ENCODE results near the gene BRICD5. TPM values are rescaled to one million over a fixed set of nuclear protein-coding genes. Genes with fewer than 3 reads are reported as not detected.

The BRICD5 gene
- total RNA-seq, 1 donor from 2014 or later = 5.2 TPM

DNA sequence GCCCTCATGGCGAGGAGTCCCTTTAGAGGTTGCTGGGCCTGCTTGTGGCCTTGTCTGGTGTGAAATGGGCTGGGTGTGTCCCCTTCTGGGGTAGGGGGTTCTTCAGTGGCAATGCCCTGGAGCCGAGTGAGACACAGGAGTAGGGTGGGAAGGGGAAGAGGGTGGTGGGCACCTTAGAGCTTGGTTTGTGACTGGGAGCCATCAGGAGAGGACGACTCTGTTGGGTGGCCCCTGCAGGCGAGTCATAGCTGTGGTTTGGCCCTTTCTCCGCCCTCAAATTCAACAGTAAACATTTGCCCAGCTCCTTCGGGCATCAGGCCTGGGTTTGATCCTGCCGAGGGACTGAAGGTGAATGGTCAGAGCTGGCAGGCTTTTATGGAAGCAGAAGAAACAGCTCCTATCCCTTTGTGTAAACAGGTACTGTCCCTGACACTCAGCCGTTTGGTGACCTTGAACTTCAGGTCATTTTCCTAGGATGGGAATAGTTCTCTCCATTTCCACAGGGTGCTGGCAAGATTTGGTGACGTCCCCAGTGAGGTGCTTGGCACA is 15.7 kb upstream of the BRICD5 start:
- peak overlapping the region; percentile 70 for H3K4me3 Mint-ChIP-seq
- H3K79me2 ChIP-seq (ENCODE audit: low read depth) = peaks cover 41% of the 10 kb centered on the region
- no peaks in the 10 kb centered on the region for H3K36me3 ChIP-seq
- no peaks in the 10 kb centered on the region for H3K27me3 ChIP-seq
- H3K9me3 ChIP-seq (ENCODE audit: low read depth) = no peaks in the 10 kb centered on the region
- H3K9me3 Mint-ChIP-seq = no peaks in the 10 kb centered on the region
- peaks cover 3% of the 10 kb centered on the region for H3F3A ChIP-seq (ENCODE audit: low read depth)
- H3K27ac Mint-ChIP-seq = peak overlapping the region; percentile 76
- no peak overlapping the region for H3K4me3 ChIP-seq
- H3K27me3 Mint-ChIP-seq (ENCODE audit: insufficient read depth, low read depth) = peaks cover 2% of the 10 kb centered on the region
- DNase-seq (ENCODE audit: low spot score) = no peak
- H2AFZ ChIP-seq (replicated peaks) = no peak overlapping the region
- no peak overlapping the region for H3K27ac ChIP-seq
- H3K9ac ChIP-seq = no peak overlapping the region
- TF ChIP-seq EZH2 (IDR thresholded peaks at IDR 0.05) (no peak), EZH2phosphoT487 (IDR thresholded peaks at IDR 0.05) (no peak)
- TF ChIP-seq, protein P1, sequence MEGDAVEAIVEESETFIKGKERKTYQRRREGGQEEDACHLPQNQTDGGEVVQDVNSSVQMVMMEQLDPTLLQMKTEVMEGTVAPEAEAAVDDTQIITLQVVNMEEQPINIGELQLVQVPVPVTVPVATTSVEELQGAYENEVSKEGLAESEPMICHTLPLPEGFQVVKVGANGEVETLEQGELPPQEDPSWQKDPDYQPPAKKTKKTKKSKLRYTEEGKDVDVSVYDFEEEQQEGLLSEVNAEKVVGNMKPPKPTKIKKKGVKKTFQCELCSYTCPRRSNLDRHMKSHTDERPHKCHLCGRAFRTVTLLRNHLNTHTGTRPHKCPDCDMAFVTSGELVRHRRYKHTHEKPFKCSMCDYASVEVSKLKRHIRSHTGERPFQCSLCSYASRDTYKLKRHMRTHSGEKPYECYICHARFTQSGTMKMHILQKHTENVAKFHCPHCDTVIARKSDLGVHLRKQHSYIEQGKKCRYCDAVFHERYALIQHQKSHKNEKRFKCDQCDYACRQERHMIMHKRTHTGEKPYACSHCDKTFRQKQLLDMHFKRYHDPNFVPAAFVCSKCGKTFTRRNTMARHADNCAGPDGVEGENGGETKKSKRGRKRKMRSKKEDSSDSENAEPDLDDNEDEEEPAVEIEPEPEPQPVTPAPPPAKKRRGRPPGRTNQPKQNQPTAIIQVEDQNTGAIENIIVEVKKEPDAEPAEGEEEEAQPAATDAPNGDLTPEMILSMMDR (IDR thresholded peaks at IDR 0.05) = no peak
- peaks cover 2% of the 10 kb centered on the region for H3K36me3 Mint-ChIP-seq
- H3K4me1 ChIP-seq = peaks cover 7% of the 10 kb centered on the region
- peaks cover 34% of the 10 kb centered on the region for H4K20me1 ChIP-seq (ENCODE audit: low read depth)
- no peak overlapping the region for H3K4me2 ChIP-seq
- peaks cover 9% of the 10 kb centered on the region for H3K4me1 Mint-ChIP-seq

DNA sequence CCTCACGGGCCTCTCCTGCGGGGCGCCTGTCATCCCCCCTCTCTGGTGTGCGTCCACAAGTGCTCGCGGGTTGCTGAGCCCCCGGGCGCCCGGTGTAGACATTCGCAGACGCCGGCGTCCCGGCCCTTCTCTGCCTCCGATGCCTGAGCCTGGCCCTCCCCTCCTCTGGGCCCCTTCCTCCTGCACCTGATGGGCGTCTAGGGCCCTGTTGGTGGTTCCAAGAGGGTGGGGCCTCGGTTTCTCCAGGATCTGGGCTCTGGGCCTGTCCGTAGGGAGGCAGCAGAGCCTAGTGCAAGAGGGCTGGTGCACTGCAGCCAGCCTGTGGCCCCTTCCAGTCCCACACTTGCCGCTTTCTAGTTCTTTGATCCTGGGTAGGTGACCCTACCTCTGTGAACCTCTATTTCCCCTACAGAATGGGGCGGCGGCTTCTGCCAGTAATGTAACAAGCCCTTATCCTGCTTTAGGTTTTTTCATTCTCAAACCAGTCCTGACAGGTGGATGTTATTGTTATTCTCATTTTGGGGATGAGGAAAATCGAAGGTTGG is 13.4 kb upstream of the BRICD5 start:
- Mint-ChIP-seq H3K27ac (no peak overlapping the region), H3K4me1 (peaks cover 12% of the 10 kb centered on the region), H3K9me3 (no peaks in the 10 kb centered on the region), H3K27me3 (ENCODE audit: insufficient read depth, low read depth) (peaks cover 5% of the 10 kb centered on the region), H3K4me3 (peak overlapping the region; percentile 87), H3K36me3 (no peaks in the 10 kb centered on the region)
- Histone ChIP-seq H3K36me3 (no peaks in the 10 kb centered on the region), H3K9me3 (ENCODE audit: low read depth) (no peaks in the 10 kb centered on the region), H3K4me3 (peak overlapping the region; percentile 89), H4K20me1 (ENCODE audit: low read depth) (peaks cover 30% of the 10 kb centered on the region), H3K4me1 (peaks cover 7% of the 10 kb centered on the region), H3F3A (ENCODE audit: low read depth) (peaks cover 6% of the 10 kb centered on the region), H3K9ac (peak overlapping the region; percentile 94), H3K79me2 (ENCODE audit: low read depth) (peaks cover 41% of the 10 kb centered on the region), H3K27ac (peak overlapping the region; percentile 58), H2AFZ (replicated peaks) (peak overlapping the region; percentile 52), H3K27me3 (no peaks in the 10 kb centered on the region), H3K4me2 (peak overlapping the region; percentile 92)
- TF ChIP-seq EZH2phosphoT487 (IDR thresholded peaks at IDR 0.05) (no peak), EZH2 (IDR thresholded peaks at IDR 0.05) (no peak)
- TF ChIP-seq, protein P1 (IDR thresholded peaks at IDR 0.05) = no peak
- DNase-seq (ENCODE audit: low spot score) = peak; percentile 48

DNA sequence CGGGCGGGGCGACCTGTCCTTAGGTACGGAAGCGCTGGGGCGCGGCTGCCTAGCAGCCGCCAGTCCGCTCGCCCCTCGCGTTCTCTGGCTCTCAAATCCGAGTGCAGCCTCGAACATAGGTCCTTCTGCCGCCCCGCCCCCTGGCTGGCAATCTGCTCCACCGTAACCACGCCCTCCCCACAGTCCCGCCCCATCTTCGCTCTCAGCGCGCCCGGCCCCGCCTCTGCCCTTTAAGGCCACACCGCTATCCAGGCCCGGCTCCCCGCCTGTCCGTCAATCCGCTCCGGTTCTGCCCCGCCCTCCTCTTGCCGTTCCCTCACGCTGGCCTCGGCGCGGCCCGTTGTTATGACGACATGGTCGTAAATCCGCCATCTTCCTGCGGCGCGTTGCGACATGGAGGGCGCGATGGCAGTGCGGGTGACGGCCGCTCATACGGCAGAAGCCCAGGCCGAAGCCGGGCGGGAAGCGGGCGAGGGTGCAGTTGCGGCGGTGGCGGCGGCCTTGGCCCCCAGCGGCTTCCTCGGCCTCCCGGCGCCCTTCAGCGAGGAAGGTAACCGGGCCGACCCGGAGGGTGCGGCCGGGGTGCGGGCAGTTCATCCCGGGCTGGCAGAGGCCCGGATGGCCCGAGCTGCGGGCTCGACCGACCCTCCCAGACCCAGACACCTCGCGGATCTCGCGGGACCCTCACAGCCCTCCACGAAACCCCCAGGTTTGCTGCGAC is 12.7 kb upstream of the BRICD5 start, which contains the start of gene E4F1:
E4F1 (plus strand) TSS at position 371 of the 721 bp plus-strand sequence; CDS start at position 394, 23 bp downstream.
- Mint-ChIP-seq H3K27me3 (ENCODE audit: insufficient read depth, low read depth) (peaks cover 5% of the 10 kb centered on the region), H3K4me3 (peak within 1 kb of the TSS; percentile 87), H3K4me1 (peaks cover 12% of the 10 kb centered on the region), H3K9me3 (no peaks in the 10 kb centered on the region), H3K36me3 (no peaks in the 10 kb centered on the region), H3K27ac (peak within 1 kb of the TSS; percentile 53)
- Histone ChIP-seq H3K4me1 (peaks cover 7% of the 10 kb centered on the region), H3K27ac (peak within 1 kb of the TSS; percentile 58), H3F3A (ENCODE audit: low read depth) (peaks cover 6% of the 10 kb centered on the region), H4K20me1 (ENCODE audit: low read depth) (peaks cover 30% of the 10 kb centered on the region), H3K9ac (peak within 1 kb of the TSS; percentile 94), H3K4me3 (peak within 1 kb of the TSS; percentile 89), H2AFZ (replicated peaks) (peak within 1 kb of the TSS; percentile 52), H3K9me3 (ENCODE audit: low read depth) (no peaks in the 10 kb centered on the region), H3K79me2 (ENCODE audit: low read depth) (peaks cover 41% of the 10 kb centered on the region), H3K4me2 (peak within 1 kb of the TSS; percentile 92), H3K27me3 (no peaks in the 10 kb centered on the region), H3K36me3 (no peaks in the 10 kb centered on the region)
- peak; percentile 100 for DNase-seq (ENCODE audit: low spot score)
- TF ChIP-seq, protein P1 (IDR thresholded peaks at IDR 0.05) = no peak
- TF ChIP-seq EZH2 (IDR thresholded peaks at IDR 0.05) (no peak), EZH2phosphoT487 (IDR thresholded peaks at IDR 0.05) (no peak)
